GM13976 (cell line): ENCODE measurements around the gene CCDC68.

Experiments used
- DNase-seq: peaks from one replicate; pipeline ENCODE4 v3.0.0; 2012; ENCODE audit warnings: low spot score
- CTCF ChIP-seq: IDR thresholded peaks from 2 replicates; pipeline ENCODE4 v1.5.1; 2012; ENCODE audit warnings: borderline replicate concordance, mild to moderate bottlenecking; ENCODE audit not compliant: insufficient read depth; ENCODE audit errors: extremely low read depth, missing control alignments, control extremely low read depth
- in situ Hi-C: fragments of 300-500 bp; cut with MboI; formaldehyde crosslinking; loops from one replicate; pipeline ENCODE4 v1.12.0; 2022; ENCODE audit warnings: low sequenced_read_pairs, mixed read lengths, inconsistent platforms; ENCODE audit not compliant: unreplicated experiment

CCDC68 gene

GRCh38 chr18:54958704-54959625, at the start of gene CCDC68:
Gene CCDC68, minus strand, starts transcription at chr18:54959461. Its CDS starts 16,670 bp downstream, at chr18:54942791.
- TF ChIP-seq CTCF, result no peak
- in situ Hi-C loops, result no loop called here
- DNase-seq, result no peak

GRCh38 chr18:55007602-55008001, 48.3 kb upstream of the CCDC68 start:
- DNase-seq, result no peak
- TF ChIP-seq CTCF, result no peak
- in situ Hi-C loops, result no loop called here

GRCh38 chr18:55003695-55004094, 44.4 kb upstream of the CCDC68 start:
- in situ Hi-C loops, result no loop called here
- no peak for TF ChIP-seq CTCF
- DNase-seq, result no peak

- TF ChIP-seq CTCF, result no peak
- no peak for DNase-seq
- in situ Hi-C loops, result no loop called here
Measured at GRCh38 chr18:55002261-55002660, 43.0 kb upstream of the CCDC68 start.

- no peak for TF ChIP-seq CTCF
- no peak for DNase-seq
- in situ Hi-C loops, result no loop called here
Measured at GRCh38 chr18:55001394-55002024, 42.2 kb upstream of the CCDC68 start.

GRCh38 chr18:55000529-55000928, 41.3 kb upstream of the CCDC68 start:
- no peak for DNase-seq
- in situ Hi-C loops, result no loop called here
- TF ChIP-seq CTCF, result no peak
